NCI-H524 treated with DMSO at 0.1 percent for 48 hours (cell line): Measurements from ENCODE around the gene TRABD.

Experiments used
- DNase-seq: peaks from one replicate; lab custom pipeline; 2025; lab: John Stamatoyannopoulos, UW

The TRABD gene

DNA sequence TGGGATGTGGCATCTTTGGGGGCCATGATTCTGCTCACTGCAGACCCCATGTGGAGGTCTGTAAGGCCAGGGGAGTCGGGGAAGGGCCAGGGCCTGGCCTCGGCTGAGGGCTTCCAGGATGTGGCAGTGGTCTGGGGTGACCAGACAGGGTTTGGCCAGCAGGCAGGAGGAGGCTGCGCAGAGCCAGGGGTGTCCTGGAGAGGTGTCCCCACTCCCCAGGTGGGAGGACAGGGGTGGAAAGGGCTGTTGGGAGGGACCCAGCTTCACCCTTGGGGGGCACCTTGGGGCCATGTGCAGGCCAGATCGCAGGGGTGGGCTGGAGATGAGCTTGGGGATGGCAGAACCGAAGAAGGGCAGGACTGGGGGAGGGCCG is 11.7 kb upstream of the TRABD start:
- DNase-seq, result no peak

DNA sequence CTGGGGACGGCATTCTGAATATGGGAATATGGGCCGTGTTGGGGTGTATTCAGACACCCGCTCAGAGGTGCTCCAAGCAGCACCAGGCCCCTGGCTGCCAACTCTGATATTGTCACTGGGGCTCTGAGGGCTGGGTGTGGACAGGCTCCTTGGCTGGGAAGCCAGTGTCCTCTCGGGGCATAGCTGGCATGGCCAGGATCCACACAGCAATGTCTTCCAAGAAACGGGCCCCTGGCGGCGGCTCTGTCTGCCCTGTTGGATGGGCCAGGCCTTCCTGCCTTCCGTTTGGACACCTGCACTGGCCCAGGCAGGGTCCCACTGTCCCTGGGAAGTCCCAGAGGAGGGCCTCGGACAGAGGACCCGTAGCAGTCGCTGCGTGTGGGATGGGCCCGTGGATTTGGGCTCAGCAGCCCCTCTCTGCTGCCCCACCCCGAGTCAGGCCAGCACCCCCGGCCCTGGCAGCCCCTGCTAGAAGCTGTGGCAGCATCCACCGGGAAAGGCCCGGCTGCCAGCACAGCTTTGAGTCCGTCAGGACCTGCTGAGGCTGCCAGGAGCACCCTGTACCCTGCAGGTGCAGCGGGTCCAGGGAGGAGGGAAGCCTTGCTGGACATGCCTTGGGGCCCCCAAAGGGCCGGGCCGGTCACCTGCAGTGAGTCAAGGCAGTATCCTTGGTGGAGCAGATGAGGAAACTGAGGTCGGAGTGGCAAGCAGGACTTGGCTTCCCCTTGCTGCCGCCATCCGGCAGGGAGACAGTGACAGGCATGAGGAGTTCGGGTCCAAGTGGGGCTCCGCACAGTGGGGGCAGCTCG is 11.1 kb upstream of the TRABD start:
- DNase-seq, result no peak

DNA sequence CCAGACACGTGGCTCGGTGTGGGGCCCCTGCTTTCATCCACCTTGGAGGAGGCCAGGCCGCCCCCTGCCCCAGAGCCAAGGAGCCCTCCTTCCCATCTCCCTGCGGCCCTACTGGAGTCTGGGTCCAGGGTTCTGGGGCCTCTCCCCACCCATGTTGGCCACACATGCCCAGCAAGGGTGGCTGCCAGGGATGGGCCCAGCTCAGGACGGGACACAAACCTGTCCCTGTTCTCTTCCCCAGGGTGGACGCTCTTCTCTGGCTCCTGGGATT is 10.6 kb upstream of the TRABD start:
- no peak for DNase-seq

DNA sequence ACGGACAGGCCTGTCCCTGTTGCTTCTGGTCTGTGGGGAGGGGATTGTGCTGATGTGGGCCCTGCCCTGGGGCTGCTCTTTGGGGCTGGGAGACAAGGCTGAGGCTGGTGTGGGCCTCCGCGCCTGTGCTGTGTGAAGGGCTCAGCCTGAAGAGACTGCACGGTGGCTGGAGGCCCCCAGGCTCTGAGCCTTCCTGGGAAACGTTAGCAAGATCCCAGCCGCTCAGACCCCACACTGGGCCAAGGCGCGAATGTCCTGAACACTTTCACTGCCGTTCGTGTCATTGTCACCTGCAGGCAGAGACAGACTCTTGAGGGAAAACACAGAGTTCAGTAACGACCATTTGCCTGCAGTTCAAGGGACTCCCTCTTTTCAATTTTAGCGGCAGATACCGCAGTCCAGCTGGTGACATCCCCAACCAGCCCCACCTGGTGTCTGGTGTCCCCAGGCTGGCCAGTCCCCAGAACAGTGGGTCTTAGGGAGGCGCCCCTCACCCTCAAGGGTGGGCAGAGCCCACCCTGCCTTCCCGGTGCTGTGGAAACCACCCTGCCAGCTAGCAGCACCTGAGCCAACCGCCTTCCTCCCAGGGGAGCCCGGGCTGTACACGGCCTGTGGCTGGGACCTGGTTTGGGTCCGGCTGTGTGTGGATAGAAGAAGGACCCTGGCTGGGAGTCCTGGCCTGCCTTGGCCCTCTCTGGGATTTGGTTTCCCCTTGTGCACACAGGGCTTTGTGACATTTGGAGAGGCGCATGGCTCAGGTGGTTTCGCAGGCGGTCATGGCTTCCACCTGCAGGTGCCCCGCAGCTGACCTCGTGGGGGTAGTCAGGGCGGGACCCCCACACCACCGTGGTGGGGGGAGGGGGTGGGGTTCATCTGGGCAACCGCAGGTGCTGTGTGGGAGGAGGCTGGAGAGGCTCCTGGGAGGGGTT is 9.5 kb upstream of the TRABD start:
- no peak for DNase-seq

DNA sequence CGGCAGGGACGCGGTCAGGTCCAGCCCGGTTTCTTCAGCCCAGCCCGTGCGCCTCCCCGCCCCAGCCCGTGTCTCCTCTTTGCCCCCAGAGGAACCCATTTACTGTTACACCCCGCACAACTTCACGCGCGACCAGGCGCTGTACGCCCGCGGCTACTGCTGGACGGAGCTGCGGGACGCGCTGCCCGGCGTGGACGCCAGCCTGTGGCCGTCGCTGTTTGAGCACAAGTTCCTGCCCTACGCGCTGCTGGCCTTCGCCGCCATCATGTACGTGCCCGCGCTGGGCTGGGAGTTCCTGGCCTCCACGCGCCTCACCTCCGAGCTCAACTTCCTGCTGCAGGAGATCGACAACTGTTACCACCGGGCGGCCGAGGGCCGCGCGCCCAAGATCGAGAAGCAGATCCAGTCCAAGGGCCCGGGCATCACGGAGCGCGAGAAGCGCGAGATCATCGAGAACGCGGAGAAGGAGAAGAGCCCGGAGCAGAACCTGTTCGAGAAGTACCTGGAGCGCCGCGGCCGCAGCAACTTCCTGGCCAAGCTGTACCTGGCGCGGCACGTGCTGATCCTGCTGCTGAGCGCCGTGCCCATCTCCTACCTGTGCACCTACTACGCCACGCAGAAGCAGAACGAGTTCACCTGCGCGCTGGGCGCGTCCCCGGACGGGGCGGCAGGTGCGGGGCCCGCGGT is 8.7 kb upstream of the TRABD start:
- no peak for DNase-seq

DNA sequence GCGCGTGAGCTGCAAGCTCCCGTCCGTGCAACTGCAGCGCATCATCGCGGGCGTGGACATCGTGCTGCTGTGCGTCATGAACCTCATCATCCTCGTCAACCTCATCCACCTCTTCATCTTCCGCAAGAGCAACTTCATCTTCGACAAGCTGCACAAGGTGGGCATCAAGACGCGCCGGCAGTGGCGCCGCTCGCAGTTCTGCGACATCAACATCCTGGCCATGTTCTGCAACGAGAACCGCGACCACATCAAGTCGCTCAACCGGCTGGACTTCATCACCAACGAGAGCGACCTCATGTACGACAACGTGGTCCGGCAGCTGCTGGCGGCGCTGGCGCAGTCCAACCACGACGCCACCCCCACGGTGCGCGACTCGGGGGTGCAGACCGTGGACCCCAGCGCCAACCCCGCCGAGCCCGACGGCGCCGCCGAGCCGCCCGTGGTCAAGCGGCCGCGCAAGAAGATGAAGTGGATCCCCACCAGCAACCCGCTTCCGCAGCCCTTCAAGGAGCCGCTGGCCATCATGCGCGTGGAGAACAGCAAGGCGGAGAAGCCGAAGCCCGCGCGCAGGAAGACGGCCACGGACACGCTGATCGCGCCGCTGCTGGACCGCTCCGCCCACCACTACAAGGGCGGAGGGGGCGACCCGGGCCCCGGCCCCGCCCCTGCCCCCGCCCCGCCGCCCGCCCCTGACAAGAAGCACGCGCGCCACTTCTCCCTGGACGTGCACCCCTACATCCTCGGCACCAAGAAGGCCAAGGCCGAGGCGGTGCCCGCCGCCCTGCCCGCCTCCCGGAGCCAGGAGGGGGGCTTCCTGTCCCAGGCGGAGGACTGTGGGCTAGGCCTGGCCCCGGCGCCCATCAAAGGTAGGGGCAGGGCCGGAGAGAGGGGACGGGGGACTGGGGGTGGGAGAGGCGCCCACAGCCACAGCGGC is 7.9 kb upstream of the TRABD start:
- DNase-seq, result no peak

DNA sequence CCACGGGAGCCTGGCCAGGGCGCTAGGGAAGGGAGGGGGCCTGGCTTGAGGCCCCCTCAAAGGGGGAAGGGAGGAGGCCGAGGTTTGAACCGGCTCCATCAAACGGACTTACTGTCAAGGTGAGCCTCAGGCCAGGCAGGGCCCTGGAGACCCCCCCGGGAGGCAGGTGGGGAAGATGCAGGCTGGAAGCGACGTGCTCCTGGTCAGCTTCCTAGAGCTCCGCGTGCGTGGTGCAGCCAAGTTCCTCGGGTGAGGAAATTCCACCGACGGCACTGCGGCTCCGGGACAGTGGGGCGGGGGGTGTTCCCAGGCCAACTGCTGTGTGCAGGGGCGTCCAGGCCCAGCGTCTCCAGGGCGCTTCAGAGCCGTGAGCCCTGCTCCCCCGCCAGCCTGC is 7.2 kb upstream of the TRABD start:
- no peak for DNase-seq

DNA sequence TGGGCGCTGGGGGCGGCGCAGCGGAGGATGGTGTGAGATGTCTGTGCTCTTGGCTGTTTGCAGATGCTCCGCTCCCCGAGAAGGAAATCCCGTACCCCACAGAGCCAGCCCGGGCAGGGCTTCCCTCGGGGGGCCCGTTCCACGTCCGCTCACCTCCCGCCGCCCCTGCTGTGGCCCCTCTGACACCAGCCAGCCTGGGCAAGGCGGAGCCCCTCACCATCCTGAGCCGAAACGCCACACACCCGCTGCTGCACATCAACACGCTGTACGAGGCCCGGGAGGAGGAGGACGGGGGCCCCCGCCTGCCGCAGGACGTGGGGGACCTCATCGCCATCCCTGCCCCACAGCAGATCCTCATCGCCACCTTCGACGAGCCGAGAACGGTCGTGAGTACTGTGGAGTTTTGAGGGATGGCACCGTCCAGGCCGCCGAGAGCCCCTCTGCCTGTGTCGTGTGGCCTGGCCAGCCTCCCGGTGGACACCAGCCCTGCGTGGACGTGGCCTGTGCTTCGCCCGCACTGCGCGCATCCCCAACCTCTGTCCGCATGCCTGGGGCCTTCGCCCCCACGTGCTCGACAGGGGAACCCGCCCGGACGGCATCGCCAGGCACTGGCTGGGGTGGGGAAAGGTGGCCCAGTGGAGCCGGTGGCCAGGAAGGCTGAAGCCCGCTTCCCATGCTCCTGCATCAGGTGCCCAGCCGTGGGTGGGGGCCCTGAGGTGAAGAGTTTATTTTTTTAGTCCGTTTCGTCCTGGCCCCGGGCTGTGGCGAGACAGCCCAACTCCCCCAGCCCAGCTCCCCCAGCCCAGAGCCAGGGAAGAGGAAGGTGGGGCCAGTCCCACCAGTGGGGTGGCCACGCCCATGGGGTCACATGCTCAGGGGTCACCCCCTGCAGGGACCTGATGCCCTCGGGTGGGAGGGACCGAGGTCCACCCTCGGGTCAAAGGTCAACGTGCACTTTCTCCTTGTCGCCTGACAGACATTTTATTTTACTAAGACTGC is 6.5 kb upstream of the TRABD start:
- DNase-seq, result no peak

DNA sequence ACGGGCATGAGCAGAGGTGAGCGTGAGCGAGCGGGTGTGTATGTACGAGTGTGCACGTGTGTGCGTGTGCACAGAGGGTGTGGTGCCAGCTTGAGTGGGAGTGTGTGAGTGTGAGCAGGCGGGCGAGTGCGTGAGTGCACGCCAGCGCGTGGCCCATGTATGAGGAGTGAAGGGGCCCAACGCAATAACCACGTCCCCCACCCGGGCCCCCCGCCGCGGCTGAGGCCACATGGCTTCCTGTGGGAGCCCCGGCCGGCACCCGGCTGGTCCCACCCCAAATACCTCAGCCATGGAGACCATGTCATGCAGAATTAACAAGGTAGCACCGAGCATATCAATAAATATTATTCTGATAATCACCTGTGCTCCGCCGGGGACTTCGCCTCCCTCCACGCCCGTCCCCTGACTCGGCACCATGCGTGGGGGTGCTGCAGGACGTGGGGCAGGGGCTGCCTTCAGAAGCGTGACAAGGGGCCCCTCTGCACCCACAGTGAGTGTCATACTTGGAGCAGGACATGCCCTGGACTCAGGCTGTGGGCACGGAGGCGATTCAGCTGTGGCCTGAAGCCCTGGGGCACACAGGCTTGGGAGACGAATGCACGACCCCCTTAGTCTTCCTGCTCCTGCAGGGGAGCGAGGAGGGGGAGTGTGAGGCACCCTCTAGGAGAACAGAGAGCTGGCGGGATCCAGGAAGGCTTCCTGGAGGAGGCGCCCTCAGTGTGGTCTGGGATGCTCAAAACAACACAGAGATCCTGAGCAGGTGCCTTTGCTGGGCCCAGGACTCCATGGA is 5.6 kb upstream of the TRABD start:
- DNase-seq, result no peak

DNA sequence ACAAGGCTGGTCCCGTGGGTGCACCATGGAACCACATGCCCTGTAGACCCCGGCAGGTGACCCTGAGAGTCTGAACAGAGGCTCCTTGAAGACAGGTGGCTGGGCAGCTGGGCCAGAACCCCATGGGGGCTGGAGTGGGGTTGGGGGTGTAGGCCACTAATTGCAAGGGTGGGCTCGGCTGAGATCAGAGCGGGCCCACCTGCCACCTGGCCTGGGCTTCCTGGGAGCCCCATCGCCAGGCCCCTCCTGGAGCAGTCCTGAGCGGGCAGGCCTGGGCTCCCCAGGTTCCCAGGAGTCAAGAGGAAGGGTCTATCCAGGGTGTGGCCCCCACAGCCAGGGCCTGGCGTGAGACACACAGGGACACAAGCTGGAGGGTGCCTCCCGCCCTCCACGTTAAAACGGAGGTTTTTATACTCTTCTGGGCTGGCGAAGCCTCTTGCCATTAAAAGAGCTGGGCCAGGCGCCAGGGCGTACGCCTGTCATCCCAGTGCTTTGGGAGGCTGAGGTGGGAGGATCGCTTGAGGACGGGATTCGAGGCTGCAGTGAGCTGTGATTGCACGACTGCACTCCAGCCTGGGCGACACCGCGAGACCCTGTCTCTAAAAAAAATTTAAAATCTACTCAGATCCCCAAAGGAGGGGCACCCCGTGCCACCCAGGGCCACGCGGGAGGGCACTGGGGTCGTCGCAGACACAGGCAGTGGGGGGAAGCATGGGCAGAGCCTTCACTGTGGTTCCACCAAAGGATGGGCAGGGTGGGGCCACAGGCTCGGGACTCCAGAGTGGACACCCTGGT is 4.8 kb upstream of the TRABD start:
- no peak for DNase-seq

DNA sequence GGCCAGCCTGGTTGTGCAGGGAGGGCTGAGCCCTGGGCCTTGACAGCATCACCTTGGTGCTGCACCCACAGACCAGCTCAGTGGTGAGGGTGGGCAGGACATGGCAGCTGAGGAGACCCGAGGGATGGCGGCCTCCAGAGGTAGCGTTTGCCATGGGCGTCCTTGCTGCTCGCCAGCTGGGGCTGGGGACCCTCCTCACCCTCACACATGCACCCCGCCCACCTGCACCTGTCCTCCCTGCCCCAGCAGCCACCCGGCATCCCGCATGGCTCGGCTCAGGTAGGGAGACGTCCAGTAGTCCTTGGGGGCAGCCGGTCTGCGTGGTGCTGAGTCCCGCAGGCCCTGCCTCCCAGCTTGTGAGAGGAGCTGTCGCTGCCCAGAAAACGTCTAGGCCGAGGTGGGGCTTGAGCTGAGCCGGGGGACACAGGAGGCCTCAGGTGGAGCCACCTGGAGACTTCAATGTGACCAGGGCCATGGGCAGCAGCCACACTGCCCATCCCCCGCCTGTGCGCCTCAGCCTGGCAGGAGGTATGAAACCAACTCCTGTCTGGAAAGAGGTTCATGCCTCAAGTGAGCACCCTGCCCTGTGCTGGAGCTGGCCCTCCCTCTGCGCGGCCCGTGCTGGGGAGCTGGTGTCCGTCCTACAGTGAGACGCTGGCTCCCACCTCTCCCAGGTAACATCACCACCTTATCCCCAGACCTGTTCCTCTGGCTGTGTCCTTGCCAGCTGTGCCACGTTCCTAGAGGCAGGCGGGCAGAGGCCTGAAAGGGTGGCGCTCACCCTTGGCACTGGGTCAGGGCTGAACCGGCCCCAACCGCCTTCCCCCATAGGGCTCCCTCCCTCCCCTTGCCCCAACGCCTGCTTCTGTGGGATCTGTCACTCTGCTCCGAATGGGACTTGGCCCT is 3.3 kb upstream of the TRABD start:
- no peak for DNase-seq

DNA sequence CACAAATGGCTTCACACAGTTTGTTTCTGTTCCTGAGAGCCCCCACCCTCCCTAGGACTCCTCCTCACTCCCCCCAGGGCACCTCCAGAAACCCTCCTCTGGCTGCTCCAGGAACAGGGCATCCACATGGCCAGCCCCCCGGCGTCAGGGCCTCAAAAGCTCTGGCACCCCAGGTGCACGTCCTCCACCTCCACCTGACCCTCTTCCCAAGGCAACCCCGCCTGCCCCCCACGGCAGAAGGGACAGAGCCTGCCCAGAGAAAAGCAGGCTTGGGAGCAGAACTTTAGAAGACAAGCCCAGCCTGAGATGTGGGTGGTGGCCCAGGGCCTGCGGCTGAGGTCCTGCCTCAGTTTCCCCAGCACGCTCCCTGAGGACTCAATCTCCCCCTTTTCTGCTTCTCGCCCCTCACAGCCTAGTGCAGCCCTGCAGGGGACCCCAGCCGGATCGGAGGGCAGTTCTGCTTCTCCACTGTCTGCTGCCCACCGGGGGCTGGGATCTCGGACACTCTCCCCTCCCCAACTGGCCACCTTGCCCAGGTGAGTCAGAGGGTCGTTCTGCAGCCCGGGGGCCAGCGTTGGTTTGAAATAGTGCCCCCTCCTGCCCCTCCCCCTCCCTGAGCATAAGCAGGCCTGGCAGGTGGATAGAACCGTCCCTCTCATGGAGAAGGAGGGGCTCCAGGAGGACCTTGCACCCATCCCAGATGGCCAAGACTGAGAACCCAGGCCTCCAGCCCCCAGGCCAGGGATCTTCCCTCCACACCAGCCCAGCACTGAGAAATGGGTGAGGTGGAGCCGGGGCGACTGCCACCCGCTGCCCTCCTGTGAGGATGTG is 2.4 kb upstream of the TRABD start:
- no peak for DNase-seq

DNA sequence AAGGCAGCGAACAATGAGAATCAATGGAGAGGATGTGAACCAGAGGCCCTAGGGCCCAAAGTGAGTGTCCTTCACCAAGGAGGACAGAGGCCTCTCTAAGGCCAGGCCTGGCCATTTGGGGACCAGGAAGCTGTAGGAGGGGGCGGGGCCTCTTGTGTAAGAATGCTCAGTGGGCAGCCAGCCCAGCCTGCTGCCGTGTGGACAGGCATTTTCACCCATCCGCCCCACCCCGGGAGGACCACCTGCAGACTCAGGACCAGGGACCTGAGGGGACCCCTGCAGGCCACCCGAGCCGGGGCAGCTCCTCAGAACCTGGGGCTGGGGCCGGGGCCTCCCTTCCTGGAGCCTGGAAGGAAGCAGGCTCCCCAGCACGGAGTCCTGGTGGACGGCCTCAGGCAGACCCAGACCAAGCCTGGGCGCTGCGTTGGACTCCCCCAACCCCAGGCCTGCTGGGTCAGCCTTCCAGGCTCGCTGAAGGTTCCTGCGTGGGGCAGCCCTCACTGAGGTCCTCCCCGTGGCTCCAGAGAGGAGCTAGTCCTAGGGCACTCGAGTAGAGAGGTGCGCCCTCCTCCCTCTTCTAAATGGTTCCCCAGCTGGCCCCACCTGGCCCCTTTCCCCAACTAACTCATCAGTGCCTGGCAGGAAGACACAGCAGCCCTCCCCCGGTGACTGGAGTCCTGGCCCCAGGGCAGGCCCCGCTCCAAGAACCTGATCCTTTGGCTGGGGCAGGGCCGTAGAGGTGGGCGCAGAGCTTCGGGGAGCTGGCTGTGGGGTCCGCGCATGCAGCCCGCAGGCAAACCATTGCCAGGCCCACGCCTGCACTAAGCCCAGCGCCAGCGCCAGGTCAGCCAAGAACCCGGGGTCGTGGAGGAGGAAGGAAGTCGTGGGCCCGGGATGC is 1.5 kb upstream of the TRABD start:
- no peak for DNase-seq

DNA sequence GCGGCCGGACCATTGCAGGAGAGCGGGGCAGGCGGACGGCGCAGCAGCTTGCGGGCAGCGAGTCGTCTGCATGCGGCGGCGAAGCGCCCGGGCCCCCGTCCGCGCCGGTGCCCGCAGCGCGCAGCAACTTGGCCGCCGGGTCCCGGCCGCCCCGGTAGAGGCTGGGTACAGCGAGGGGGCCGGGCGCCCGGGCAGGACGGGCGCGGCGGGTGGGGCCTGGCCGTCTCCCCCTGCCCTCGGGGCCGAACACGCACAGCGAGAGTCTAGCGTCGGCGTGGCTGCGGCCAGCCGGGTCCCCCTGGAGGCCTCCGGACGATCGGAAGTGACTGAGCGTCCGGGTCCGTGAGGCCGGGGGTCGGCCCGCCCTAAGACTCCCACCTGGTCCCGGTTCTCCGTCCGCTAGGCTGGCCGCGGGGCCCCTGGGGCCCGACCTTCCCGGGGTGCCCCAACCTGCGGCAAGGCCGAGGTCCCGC is 775 bp upstream of the TRABD start:
- no peak for DNase-seq

DNA sequence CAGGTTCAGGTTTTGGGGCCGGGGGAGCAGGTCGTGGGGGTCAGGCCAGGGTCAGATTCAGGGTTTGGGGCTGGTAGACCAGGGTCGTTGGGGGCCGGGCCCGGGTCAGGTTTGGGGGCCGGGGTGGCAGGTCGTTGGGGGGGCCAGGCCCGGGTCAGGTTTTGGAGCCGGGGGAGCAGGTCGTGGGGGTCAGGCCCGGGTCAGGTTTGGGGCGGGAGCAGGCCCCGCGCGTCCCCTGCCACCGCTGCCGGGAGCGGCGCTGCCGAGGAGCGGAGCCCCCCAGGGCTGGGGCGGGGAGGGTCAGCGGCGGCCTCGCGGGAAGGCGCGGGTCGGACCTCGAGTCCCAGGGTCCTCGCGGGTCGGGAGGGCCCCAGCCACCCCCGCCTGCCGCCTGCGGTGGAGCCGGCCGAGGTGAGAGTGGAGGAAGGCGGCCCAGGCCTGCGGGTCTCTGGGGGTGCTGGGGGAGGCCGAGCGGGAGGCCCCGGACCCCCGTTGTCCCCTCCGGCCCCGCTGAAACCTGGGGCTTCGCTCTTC is 535 bp downstream of the TRABD start:
- DNase-seq, result no peak
